DND-41 (cell line): ENCODE data around the gene LCN12.

ENCODE experiments used
- ATAC-seq: fragments of 200-7000 bp; cut with Tn5 transposase; 3 replicates; pipeline ENCODE4 v1.9.1; 2021; ENCODE audit warnings: low read depth; ENCODE audit not compliant: insufficient read depth
- DNase-seq: peaks from one replicate; pipeline ENCODE4 v3.0.0-alpha.2; 2020
- H2AFZ ChIP-seq: 2 replicates; pipeline ENCODE4 v1.6.0; 2012; ENCODE audit warnings: low read depth, low read length
- H3K27ac ChIP-seq: 2 replicates; pipeline ENCODE4 v1.5.1; 2012; ENCODE audit warnings: low read length, inconsistent platforms
- H3K27me3 ChIP-seq: fragments of 200-600 bp; sonication (generic); 2 replicates; pipeline ENCODE4 v1.6.0; 2012; ENCODE audit warnings: low read length, mild to moderate bottlenecking, inconsistent platforms; ENCODE audit not compliant: insufficient read depth, poor library complexity
- H3K36me3 ChIP-seq: 2 replicates; pipeline ENCODE4 v1.5.1; 2012; ENCODE audit warnings: low read length, inconsistent platforms; ENCODE audit not compliant: insufficient read depth
- H3K4me1 ChIP-seq: 2 replicates; pipeline ENCODE4 v1.5.1; 2012; ENCODE audit warnings: mild to moderate bottlenecking, low read length; ENCODE audit not compliant: insufficient read depth
- H3K4me2 ChIP-seq: 2 replicates; pipeline ENCODE4 v1.6.0; 2012; ENCODE audit warnings: mild to moderate bottlenecking, moderate library complexity, low read length, inconsistent platforms; ENCODE audit not compliant: insufficient read depth
- H3K4me3 ChIP-seq, 2 experiments: fragments of 200-600 bp in 1 of 2; shearing (Covaris generic) in 1 of 2; 2 replicates each; pipeline ENCODE4 v1.5.1; 2012 to 2016; ENCODE audit warnings: inconsistent platforms in 2 of 2, low read length in 2 of 2, mild to moderate bottlenecking in 2 of 2, low read depth in 1 of 2, moderate library complexity in 1 of 2
- H3K79me2 ChIP-seq: 2 replicates; pipeline ENCODE4 v1.6.0; 2012; ENCODE audit warnings: low read length, inconsistent platforms; ENCODE audit not compliant: insufficient read depth
- H3K9ac ChIP-seq: 2 replicates; pipeline ENCODE4 v1.6.0; 2012; ENCODE audit warnings: low read depth, mild to moderate bottlenecking, inconsistent platforms, low read length, moderate library complexity
- H3K9me3 ChIP-seq: 2 replicates; pipeline ENCODE4 v1.5.1; 2012; ENCODE audit warnings: low read length, moderate library complexity, mild to moderate bottlenecking, inconsistent platforms; ENCODE audit not compliant: insufficient read depth, severe bottlenecking
- H4K20me1 ChIP-seq: 2 replicates; pipeline ENCODE4 v1.6.0; 2012; ENCODE audit warnings: low read length; ENCODE audit not compliant: insufficient read depth
- CTCF ChIP-seq: IDR thresholded peaks from 2 replicates; pipeline ENCODE4 v1.5.1; 2012; ENCODE audit warnings: borderline replicate concordance, low read length, moderate library complexity, mild to moderate bottlenecking; ENCODE audit not compliant: poor library complexity, severe bottlenecking; ENCODE audit errors: extremely low read depth
- EZH2 ChIP-seq: IDR thresholded peaks from 3 replicates; pipeline ENCODE4 v1.6.1; 2012; ENCODE audit warnings: borderline replicate concordance, low read depth, mild to moderate bottlenecking, moderate library complexity, low read length, inconsistent platforms; ENCODE audit not compliant: severe bottlenecking

Gene LCN12

GRCh38 chr9:136931611-136932130 is 20.4 kb upstream of the LCN12 start:
- no peak overlapping the region for H3K4me2 ChIP-seq
- no peak overlapping the region for H3K4me3 ChIP-seq
- H2AFZ ChIP-seq, result no peak overlapping the region
- H3K79me2 ChIP-seq, result no peaks in the 10 kb centered on the region
- no peaks in the 10 kb centered on the region for H3K9me3 ChIP-seq
- ATAC-seq (no peak), DNase-seq (no peak)
- H3K4me1 ChIP-seq, result no peaks in the 10 kb centered on the region
- H4K20me1 ChIP-seq, result no peaks in the 10 kb centered on the region; the same call in 1 of the 2 replicates
- peaks cover 33% of the 10 kb centered on the region for H3K36me3 ChIP-seq
- no peaks in the 10 kb centered on the region for H3K27me3 ChIP-seq
- no peak overlapping the region for H3K27ac ChIP-seq
- H3K9ac ChIP-seq, result no peak overlapping the region
- no peak for TF ChIP-seq EZH2
- no peak for TF ChIP-seq CTCF

GRCh38 chr9:136934277-136934676 is 17.8 kb upstream of the LCN12 start:
- Histone ChIP-seq H3K9me3 (no peaks in the 10 kb centered on the region), H2AFZ (no peak overlapping the region), H3K79me2 (no peaks in the 10 kb centered on the region), H3K36me3 (peaks cover 20% of the 10 kb centered on the region), H3K27me3 (no peaks in the 10 kb centered on the region), H3K4me1 (no peaks in the 10 kb centered on the region), H3K4me3 (no peak overlapping the region), H3K27ac (no peak overlapping the region), H3K4me2 (no peak overlapping the region), H3K9ac (no peak overlapping the region), H4K20me1 (0 out of 2 replicates have a peak, but pooled peaks cover 6% of the 10 kb centered on the region)
- no peak for TF ChIP-seq EZH2
- TF ChIP-seq CTCF, result no peak
- no peak for ATAC-seq
- DNase-seq, result no peak

GRCh38 chr9:136935651-136936050 is 16.4 kb upstream of the LCN12 start:
- no peaks in the 10 kb centered on the region for H3K9me3 ChIP-seq
- H4K20me1 ChIP-seq, result 0 out of 2 replicates have a peak, but pooled peaks cover 6% of the 10 kb centered on the region
- no peak overlapping the region for H3K27ac ChIP-seq
- no peaks in the 10 kb centered on the region for H3K27me3 ChIP-seq
- TF ChIP-seq CTCF (no peak), EZH2 (no peak)
- H2AFZ ChIP-seq, result no peak overlapping the region
- no peaks in the 10 kb centered on the region for H3K79me2 ChIP-seq
- peaks cover 31% of the 10 kb centered on the region for H3K36me3 ChIP-seq
- H3K9ac ChIP-seq, result no peak overlapping the region
- no peaks in the 10 kb centered on the region for H3K4me1 ChIP-seq
- no peak overlapping the region for H3K4me2 ChIP-seq
- ATAC-seq, result no peak
- no peak overlapping the region for H3K4me3 ChIP-seq
- DNase-seq, result no peak
